ENCODE results near the gene PFN3. TPM values are rescaled to one million over a fixed set of nuclear protein-coding genes. Genes with fewer than 3 reads are reported as not detected.

The PFN3 gene
- total RNA-seq, 2 donors from 2014 or later, result not detected

- H3K9me3 ChIP-seq, result no peaks in the 10 kb centered on the region
- no peaks in the 10 kb centered on the region for H3K27me3 ChIP-seq (replicated peaks; ENCODE audit: insufficient read depth)
- peaks cover 3% of the 10 kb centered on the region for H3K36me3 ChIP-seq
- H3K4me1 ChIP-seq (ENCODE audit: control insufficient read depth in 1 of 2, low read depth in 2 of 2), result peaks cover 15 to 35% of the 10 kb centered on the region in 2 donors
- peak within 1 kb of the TSS; percentile 87 to 93 for H3K27ac ChIP-seq
- ATAC-seq (ENCODE audit: insufficient number of reproducible peaks, low FRiP score, low read depth) (peak; percentile 12), DNase-seq (ENCODE audit: low spot score) (no peak)
- H3K4me3 ChIP-seq, result peak within 1 kb of the TSS; percentile 95
- TF ChIP-seq CTCF (IDR thresholded peaks at IDR 0.05), result no peak
Measured at GRCh38 chr5:177426566-177427210, 26.2 kb upstream of the PFN3 start, which contains the start of gene GRK6. TSS of gene GRK6 (plus strand) at chr5:177426676. CDS start at chr5:177426846, 170 bp downstream.

- Histone ChIP-seq H3K9me3 (no peaks in the 10 kb centered on the region), H3K4me1 (ENCODE audit: control insufficient read depth in 1 of 2, low read depth in 2 of 2) (peaks cover 15 to 31% of the 10 kb centered on the region in 2 donors), H3K36me3 (peaks cover 3% of the 10 kb centered on the region), H3K27me3 (replicated peaks; ENCODE audit: insufficient read depth) (no peaks in the 10 kb centered on the region), H3K27ac (peak overlapping the region; percentile 87 to 93), H3K4me3 (peak overlapping the region; percentile 75)
- peak; percentile 100 for DNase-seq (ENCODE audit: low spot score)
- no peak for TF ChIP-seq CTCF (IDR thresholded peaks at IDR 0.05)
- ATAC-seq (ENCODE audit: insufficient number of reproducible peaks, low FRiP score, low read depth), result peak; percentile 96
Measured at GRCh38 chr5:177425801-177426565, 25.5 kb upstream of the PFN3 start.

- DNase-seq (ENCODE audit: low spot score) (no peak), ATAC-seq (ENCODE audit: insufficient number of reproducible peaks, low FRiP score, low read depth) (no peak)
- no peak for TF ChIP-seq CTCF (IDR thresholded peaks at IDR 0.05)
- H3K4me1 ChIP-seq (ENCODE audit: control insufficient read depth in 1 of 2, low read depth in 2 of 2), result peaks cover 15 to 31% of the 10 kb centered on the region in 2 donors
- peak overlapping the region; percentile 87 to 93 for H3K27ac ChIP-seq
- peaks cover under 1% of the 10 kb centered on the region for H3K36me3 ChIP-seq
- H3K9me3 ChIP-seq, result no peaks in the 10 kb centered on the region
- peak overlapping the region; percentile 75 for H3K4me3 ChIP-seq
- no peaks in the 10 kb centered on the region for H3K27me3 ChIP-seq (replicated peaks; ENCODE audit: insufficient read depth)
Measured at GRCh38 chr5:177425196-177425800, 24.8 kb upstream of the PFN3 start.

GRCh38 chr5:177423671-177424070 lies 23.2 kb upstream of the PFN3 start:
- Histone ChIP-seq H3K27ac (no peak overlapping the region), H3K4me1 (ENCODE audit: control insufficient read depth in 1 of 2, low read depth in 2 of 2) (peaks cover 15 to 26% of the 10 kb centered on the region in 2 donors), H3K4me3 (no peak overlapping the region), H3K36me3 (no peaks in the 10 kb centered on the region), H3K27me3 (replicated peaks; ENCODE audit: insufficient read depth) (no peaks in the 10 kb centered on the region), H3K9me3 (no peaks in the 10 kb centered on the region)
- ATAC-seq (ENCODE audit: insufficient number of reproducible peaks, low FRiP score, low read depth) (no peak), DNase-seq (ENCODE audit: low spot score) (no peak)
- no peak for TF ChIP-seq CTCF (IDR thresholded peaks at IDR 0.05)
